Eye (tissue), 1 donor: ENCODE data around the gene KLHL1.
A peak's percentile ranks its signal among the peaks of the same experiment; 100 is the strongest.

Experiments
- DNase-seq: peaks from one replicate; pipeline ENCODE4 v3.0.0-alpha.2; 2015

The KLHL1 gene

GRCh38 chr13:69857183-69857821 lies 250.9 kb downstream of the KLHL1 start:
- peak; percentile 82 for DNase-seq

GRCh38 chr13:69856331-69856730 lies 251.9 kb downstream of the KLHL1 start:
- DNase-seq = no peak

- DNase-seq = no peak
These were observed 279.7 kb downstream of the KLHL1 start for GRCh38 chr13:69828527-69828926.

- peak; percentile 8 for DNase-seq
These were observed 288.1 kb downstream of the KLHL1 start for GRCh38 chr13:69820180-69820579.

- DNase-seq = no peak
These were observed 290.9 kb downstream of the KLHL1 start for GRCh38 chr13:69817333-69817869.

- DNase-seq = no peak
These were observed 299.1 kb downstream of the KLHL1 start for GRCh38 chr13:69809152-69809551.

- DNase-seq = no peak
These were observed 312.0 kb downstream of the KLHL1 start for GRCh38 chr13:69796256-69796655.

GRCh38 chr13:69793783-69794453 lies 314.3 kb downstream of the KLHL1 start:
- no peak for DNase-seq

GRCh38 chr13:69776937-69777336 lies 331.3 kb downstream of the KLHL1 start:
- no peak for DNase-seq

- DNase-seq = no peak
These were observed 338.6 kb downstream of the KLHL1 start for GRCh38 chr13:69769608-69770007.

GRCh38 chr13:69761581-69761980 lies 346.7 kb downstream of the KLHL1 start:
- no peak for DNase-seq

- no peak for DNase-seq
These were observed 353.2 kb downstream of the KLHL1 start for GRCh38 chr13:69755101-69755500.

GRCh38 chr13:69751259-69751658 lies 357.0 kb downstream of the KLHL1 start:
- no peak for DNase-seq

GRCh38 chr13:69737129-69737935 lies 370.9 kb downstream of the KLHL1 start:
- peak; percentile 4 for DNase-seq

GRCh38 chr13:69721631-69722030 lies 386.6 kb downstream of the KLHL1 start:
- no peak for DNase-seq

- DNase-seq = no peak
These were observed 387.8 kb downstream of the KLHL1 start for GRCh38 chr13:69720278-69720983.

GRCh38 chr13:69706807-69707206 lies 401.4 kb downstream of the KLHL1 start:
- no peak for DNase-seq

GRCh38 chr13:69704311-69704710 lies 403.9 kb downstream of the KLHL1 start:
- no peak for DNase-seq

GRCh38 chr13:69690999-69691398 lies 417.3 kb downstream of the KLHL1 start:
- DNase-seq = no peak

GRCh38 chr13:69683921-69684686 lies 424.1 kb downstream of the KLHL1 start:
- peak; percentile 83 for DNase-seq

GRCh38 chr13:69681722-69682121 lies 426.5 kb downstream of the KLHL1 start:
- DNase-seq = no peak

GRCh38 chr13:69677343-69677742 lies 430.9 kb downstream of the KLHL1 start:
- DNase-seq = no peak
